ENCODE results near the gene CDRT15. TPM values are rescaled to one million over a fixed set of nuclear protein-coding genes. Genes with fewer than 3 reads are reported as not detected.

CDRT15 gene
- total and polyA plus RNA-seq, 2 experiments from 2014 or later, result 0.40 TPM; not detected in 1

DNA sequence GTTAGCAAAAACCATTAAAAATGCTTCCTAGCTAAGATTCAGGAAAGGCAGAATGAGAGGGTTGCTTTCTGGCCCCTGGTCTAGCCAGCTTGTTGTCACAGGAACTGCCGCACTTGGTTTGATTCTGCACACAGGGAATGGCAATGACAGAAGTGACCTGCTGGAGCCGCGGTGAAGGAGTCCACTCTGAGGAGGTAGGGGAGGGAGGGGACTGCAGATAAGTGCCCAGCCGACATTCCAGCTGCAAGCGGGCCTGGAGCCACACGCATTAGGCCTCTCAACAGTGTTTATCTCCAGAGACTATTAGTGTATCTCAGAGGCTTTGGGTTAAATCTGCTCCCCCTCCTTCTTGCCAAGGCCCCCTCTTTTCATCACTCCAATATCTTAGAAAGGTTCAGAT lies 38.6 kb downstream of the CDRT15 start:
- Histone ChIP-seq H2AFZ (no peak overlapping the region), H3K4me1 (ENCODE audit: insufficient read depth) (0 out of 2 replicates have a peak, but pooled peaks cover 10% of the 10 kb centered on the region), H3K79me2 (replicated peaks; ENCODE audit: insufficient read depth) (no peaks in the 10 kb centered on the region), H3K4me3 (no peak overlapping the region), H3K27ac (ENCODE audit: low read depth) (0 out of 2 replicates have a peak overlapping the region, but pooled peaks have one; percentile 18), H4K20me1 (replicated peaks; ENCODE audit: insufficient read depth) (no peaks in the 10 kb centered on the region), H3K27me3 (ENCODE audit: insufficient read depth) (no peaks in the 10 kb centered on the region), H3K4me2 (no peak overlapping the region; the same call in 1 of the 2 replicates), H3F3A (replicated peaks; ENCODE audit: low read depth) (no peaks in the 10 kb centered on the region), H3K9me2 (ENCODE audit: insufficient read depth) (no peaks in the 10 kb centered on the region; the same call in 1 of the 2 replicates), H3K36me3 (ENCODE audit: insufficient read depth) (no peaks in the 10 kb centered on the region)
- no peaks in the 10 kb centered on the region for H3K9me3 Mint-ChIP-seq
- peak overlapping the region; percentile 47; the same call in 1 of the 2 replicates for H3K27ac Mint-ChIP-seq
- H3K4me1 Mint-ChIP-seq, result peaks cover 16% of the 10 kb centered on the region
- DNase-seq (ENCODE audit: low spot score) (peak; percentile 56), ATAC-seq (peak; percentile 82)
- H3K4me3 Mint-ChIP-seq, result no peak overlapping the region
- peaks cover 3% of the 10 kb centered on the region; the same call in 1 of the 3 replicates for H3K36me3 Mint-ChIP-seq (ENCODE audit: low read depth)
- no peak for TF ChIP-seq ZNF114 (CRISPR knock-in tag; IDR thresholded peaks at IDR 0.05)
- TF ChIP-seq STAT1 (IDR thresholded peaks at IDR 0.05; ENCODE audit: unreplicated experiment), result no peak
- TF ChIP-seq CREB1 (CRISPR knock-in tag; IDR thresholded peaks at IDR 0.05; ENCODE audit: low read depth), result no peak
- TF ChIP-seq, protein P1, sequence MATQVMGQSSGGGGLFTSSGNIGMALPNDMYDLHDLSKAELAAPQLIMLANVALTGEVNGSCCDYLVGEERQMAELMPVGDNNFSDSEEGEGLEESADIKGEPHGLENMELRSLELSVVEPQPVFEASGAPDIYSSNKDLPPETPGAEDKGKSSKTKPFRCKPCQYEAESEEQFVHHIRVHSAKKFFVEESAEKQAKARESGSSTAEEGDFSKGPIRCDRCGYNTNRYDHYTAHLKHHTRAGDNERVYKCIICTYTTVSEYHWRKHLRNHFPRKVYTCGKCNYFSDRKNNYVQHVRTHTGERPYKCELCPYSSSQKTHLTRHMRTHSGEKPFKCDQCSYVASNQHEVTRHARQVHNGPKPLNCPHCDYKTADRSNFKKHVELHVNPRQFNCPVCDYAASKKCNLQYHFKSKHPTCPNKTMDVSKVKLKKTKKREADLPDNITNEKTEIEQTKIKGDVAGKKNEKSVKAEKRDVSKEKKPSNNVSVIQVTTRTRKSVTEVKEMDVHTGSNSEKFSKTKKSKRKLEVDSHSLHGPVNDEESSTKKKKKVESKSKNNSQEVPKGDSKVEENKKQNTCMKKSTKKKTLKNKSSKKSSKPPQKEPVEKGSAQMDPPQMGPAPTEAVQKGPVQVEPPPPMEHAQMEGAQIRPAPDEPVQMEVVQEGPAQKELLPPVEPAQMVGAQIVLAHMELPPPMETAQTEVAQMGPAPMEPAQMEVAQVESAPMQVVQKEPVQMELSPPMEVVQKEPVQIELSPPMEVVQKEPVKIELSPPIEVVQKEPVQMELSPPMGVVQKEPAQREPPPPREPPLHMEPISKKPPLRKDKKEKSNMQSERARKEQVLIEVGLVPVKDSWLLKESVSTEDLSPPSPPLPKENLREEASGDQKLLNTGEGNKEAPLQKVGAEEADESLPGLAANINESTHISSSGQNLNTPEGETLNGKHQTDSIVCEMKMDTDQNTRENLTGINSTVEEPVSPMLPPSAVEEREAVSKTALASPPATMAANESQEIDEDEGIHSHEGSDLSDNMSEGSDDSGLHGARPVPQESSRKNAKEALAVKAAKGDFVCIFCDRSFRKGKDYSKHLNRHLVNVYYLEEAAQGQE (IDR thresholded peaks at IDR 0.05; ENCODE audit: unreplicated experiment), result no peak
- no peak for TF ChIP-seq NANOG (IDR thresholded peaks at IDR 0.05; ENCODE audit: borderline replicate concordance)
- H3K27me3 Mint-ChIP-seq (ENCODE audit: insufficient read depth, low read depth, poor library complexity), result no peaks in the 10 kb centered on the region

DNA sequence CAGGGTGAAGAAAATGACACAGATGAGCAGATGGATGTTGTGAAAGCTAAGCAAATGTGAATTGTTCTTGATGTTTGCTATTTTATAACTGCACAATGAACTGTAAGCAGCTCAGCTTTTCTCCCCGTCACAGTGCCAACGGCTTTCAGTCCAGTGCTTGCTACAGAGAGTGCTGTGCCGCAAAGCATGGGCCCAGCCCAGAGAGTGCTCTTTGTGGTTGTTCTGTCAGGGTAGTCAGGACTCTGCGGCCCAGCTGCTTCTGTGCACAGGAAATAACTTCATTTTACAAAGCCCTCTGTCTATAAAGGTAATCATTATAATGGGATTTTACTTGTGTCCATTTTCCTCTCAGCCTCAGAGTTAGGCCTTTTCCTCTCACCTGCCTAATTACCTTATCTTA lies 39.1 kb downstream of the CDRT15 start:
- H3K9me3 Mint-ChIP-seq, result no peaks in the 10 kb centered on the region
- no peak for TF ChIP-seq POLR2AphosphoS5 (IDR thresholded peaks at IDR 0.05; ENCODE audit: low read depth)
- no peak for TF ChIP-seq JUNB (IDR thresholded peaks at IDR 0.05; ENCODE audit: unreplicated experiment)
- TF ChIP-seq ZNF331 (CRISPR knock-in tag; IDR thresholded peaks at IDR 0.05; ENCODE audit: low read depth), result no peak
- TF ChIP-seq STAT1 (IDR thresholded peaks at IDR 0.05; ENCODE audit: unreplicated experiment), result no peak
- TF ChIP-seq, protein P1 (IDR thresholded peaks at IDR 0.05; ENCODE audit: unreplicated experiment), result no peak
- TF ChIP-seq, protein P2, sequence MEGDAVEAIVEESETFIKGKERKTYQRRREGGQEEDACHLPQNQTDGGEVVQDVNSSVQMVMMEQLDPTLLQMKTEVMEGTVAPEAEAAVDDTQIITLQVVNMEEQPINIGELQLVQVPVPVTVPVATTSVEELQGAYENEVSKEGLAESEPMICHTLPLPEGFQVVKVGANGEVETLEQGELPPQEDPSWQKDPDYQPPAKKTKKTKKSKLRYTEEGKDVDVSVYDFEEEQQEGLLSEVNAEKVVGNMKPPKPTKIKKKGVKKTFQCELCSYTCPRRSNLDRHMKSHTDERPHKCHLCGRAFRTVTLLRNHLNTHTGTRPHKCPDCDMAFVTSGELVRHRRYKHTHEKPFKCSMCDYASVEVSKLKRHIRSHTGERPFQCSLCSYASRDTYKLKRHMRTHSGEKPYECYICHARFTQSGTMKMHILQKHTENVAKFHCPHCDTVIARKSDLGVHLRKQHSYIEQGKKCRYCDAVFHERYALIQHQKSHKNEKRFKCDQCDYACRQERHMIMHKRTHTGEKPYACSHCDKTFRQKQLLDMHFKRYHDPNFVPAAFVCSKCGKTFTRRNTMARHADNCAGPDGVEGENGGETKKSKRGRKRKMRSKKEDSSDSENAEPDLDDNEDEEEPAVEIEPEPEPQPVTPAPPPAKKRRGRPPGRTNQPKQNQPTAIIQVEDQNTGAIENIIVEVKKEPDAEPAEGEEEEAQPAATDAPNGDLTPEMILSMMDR (conservative IDR thresholded peaks at IDR 0.05; ENCODE audit: low read depth in 2 of 2), result no peak
- no peak for TF ChIP-seq NANOG (IDR thresholded peaks at IDR 0.05; ENCODE audit: borderline replicate concordance)
- no peak for TF ChIP-seq ZNF114 (CRISPR knock-in tag; IDR thresholded peaks at IDR 0.05)

More for the DNA sequence above, 39.1 kb downstream of the CDRT15 start:
- Mint-ChIP-seq H3K4me3 (no peak overlapping the region), H3K4me1 (peaks cover 14% of the 10 kb centered on the region), H3K36me3 (ENCODE audit: low read depth) (peaks cover 3% of the 10 kb centered on the region; the same call in 1 of the 3 replicates), H3K27me3 (ENCODE audit: insufficient read depth, low read depth, poor library complexity) (no peaks in the 10 kb centered on the region), H3K27ac (no peak overlapping the region)
- H3K79me2 ChIP-seq (replicated peaks; ENCODE audit: insufficient read depth), result no peaks in the 10 kb centered on the region
- H3K36me3 ChIP-seq (ENCODE audit: insufficient read depth), result no peaks in the 10 kb centered on the region
- H3K9me2 ChIP-seq (ENCODE audit: insufficient read depth), result no peaks in the 10 kb centered on the region; the same call in 1 of the 2 replicates
- ATAC-seq (peak; percentile 32; the same call in 1 of the 3 replicates), DNase-seq (ENCODE audit: low spot score) (no peak)
- H3K27ac ChIP-seq (ENCODE audit: low read depth), result 0 out of 2 replicates have a peak overlapping the region, but pooled peaks have one; percentile 18
- H3K4me3 ChIP-seq, result no peak overlapping the region
- H4K20me1 ChIP-seq (replicated peaks; ENCODE audit: insufficient read depth), result no peaks in the 10 kb centered on the region
- no peak overlapping the region for H2AFZ ChIP-seq
- 0 out of 2 replicates have a peak, but pooled peaks cover 6% of the 10 kb centered on the region for H3K4me1 ChIP-seq (ENCODE audit: insufficient read depth)
- no peaks in the 10 kb centered on the region for H3K27me3 ChIP-seq (ENCODE audit: insufficient read depth)
- H3F3A ChIP-seq (replicated peaks; ENCODE audit: low read depth), result no peaks in the 10 kb centered on the region
- no peak overlapping the region; the same call in 1 of the 2 replicates for H3K4me2 ChIP-seq

Measured in GM23338 (cell line).